Measurements from ENCODE around the gene CDH16.
"Not testable (repeated sequence)": the region's sequence is repeated elsewhere in the genome, so short reads cannot be mapped to it uniquely, and the experiment has no call there.

CDH16 gene

GRCh38 chr16:66871363-66871762 lies 47.3 kb downstream of the CDH16 start:
- not testable (repeated sequence) for DNase-seq

- DNase-seq = no peak
Observed at GRCh38 chr16:66869424-66869823, 49.3 kb downstream of the CDH16 start.

- DNase-seq = no peak
Observed at GRCh38 chr16:66863707-66864106, 55.0 kb downstream of the CDH16 start.

GRCh38 chr16:66862023-66862520 lies 56.6 kb downstream of the CDH16 start:
- no peak for DNase-seq

- peak in 1 of 2 experiments; percentile 5 for DNase-seq
Observed at GRCh38 chr16:66859397-66860068, 59.2 kb downstream of the CDH16 start.

- peak in 1 of 2 experiments; percentile 56 for DNase-seq
Observed at GRCh38 chr16:66858740-66859396, 59.8 kb downstream of the CDH16 start.
